Activated T-cell treated with anti-CD3 and anti-CD28 coated beads, Interleukin-2, amount 50 U/mL, for 1 hour (primary cell): ENCODE results near the gene EML6.

Source experiments
- DNase-seq: peaks from one replicate; pipeline ENCODE4 v3.0.0-alpha.2; 2020

The EML6 gene

DNA sequence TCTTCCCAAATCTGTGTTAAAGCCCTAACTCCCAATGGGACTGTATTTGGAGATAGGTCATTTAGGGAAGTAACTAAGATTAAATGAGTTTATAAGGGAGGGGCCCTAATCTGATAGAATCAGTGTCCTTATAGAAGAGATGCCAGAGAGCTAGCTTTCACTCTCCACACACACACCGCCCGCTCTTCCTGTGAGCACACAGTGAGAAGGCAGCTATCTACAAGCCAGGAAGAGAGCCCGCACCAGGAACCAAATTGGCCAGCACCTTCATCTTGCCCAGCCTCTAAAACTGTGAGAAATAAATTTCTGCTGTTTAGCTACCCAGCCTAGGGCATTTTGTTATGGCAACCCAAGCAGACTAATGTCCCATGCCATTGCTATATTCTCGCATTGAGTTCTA, 201.6 kb downstream of the EML6 start:
- DNase-seq, result no peak

DNA sequence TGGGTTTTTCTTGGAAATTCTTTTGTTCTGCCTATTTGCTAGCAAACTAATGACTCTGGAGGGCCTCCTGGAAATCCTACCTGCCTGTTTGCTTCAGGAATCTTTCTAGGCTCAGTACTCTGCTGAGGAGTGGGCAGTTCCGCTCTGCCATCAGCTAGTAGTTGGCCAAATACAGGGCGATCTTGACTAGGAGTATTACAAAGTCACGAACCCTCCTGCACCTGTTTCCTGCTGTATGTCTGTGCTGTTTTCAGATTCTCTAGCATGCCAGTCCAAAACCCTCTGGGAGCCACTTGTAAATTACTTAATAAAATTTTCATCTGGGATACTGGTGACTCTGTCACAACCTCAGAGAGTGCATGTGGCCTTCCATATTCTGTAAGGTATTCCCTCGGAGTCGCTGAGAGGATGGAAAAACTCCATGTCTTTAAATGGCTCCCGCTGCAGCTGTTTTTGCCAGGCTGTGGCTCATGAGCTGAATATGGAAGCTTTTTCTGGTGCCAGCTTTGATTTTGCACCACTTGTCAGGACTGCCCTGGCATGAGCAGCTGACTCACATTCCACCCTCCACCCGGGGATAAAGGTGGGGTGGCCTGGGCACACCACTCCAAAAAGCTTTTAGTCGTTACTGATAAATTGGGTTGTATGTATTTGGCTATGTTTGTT, 203.8 kb downstream of the EML6 start:
- DNase-seq, result no peak

DNA sequence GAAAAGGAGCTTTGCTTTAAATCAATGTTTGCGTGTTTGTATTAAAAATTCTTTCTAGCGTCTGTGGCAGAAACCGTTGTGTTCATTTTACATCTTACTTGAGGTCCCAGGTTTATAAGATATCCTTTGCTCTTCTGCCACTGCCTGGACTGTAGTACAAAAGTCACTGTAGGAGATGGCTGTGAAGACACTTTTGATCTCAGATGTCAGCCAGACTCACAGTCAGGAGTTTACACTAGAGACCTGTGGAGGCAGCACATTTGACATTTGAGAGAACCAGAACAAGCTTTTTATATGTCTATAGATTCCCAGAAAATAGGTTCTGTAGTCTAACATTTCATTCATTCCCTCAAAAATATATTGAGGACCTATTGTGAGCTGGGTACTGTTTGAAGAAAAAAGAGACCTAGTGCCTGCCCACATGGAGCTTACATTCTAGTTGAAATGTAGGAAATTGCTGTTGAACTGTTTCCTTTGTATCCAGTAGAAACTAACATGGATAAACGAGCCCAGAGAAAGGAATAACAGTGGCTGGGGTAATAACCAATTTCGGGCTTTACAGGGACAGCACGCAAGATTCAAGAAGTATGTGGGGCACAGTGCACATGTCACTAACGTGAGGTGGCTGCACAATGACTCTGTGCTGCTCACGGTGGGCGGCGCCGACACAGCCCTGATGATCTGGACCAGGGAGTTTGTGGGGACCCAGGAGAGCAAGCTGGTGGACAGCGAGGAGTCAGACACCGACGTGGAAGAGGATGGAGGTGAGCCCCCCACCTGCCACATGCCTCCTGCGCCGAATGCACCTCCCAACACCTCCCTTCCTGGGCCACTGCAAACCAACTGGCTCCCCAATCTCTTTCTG, 204.5 kb downstream of the EML6 start:
- DNase-seq, result no peak

DNA sequence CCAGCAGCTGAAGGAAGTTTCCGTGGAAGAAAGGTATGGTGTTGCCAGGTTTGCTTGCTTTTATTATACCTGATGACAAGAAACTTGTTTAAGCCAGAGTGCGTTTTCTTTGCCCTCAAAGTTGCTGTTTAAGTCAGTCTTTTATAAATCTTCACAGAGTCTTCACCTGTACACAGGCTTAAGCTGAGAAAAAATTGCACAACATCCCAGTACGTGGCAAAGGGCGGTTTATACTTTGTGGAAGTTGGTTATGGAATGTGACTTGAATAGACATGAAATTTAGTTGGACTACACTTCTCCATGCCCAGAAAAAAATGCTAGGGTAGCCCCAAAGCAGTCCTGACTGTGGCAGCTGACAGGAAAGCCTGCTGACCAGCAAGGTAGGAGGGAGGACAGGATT, 205.3 kb downstream of the EML6 start:
- DNase-seq, result no peak

DNA sequence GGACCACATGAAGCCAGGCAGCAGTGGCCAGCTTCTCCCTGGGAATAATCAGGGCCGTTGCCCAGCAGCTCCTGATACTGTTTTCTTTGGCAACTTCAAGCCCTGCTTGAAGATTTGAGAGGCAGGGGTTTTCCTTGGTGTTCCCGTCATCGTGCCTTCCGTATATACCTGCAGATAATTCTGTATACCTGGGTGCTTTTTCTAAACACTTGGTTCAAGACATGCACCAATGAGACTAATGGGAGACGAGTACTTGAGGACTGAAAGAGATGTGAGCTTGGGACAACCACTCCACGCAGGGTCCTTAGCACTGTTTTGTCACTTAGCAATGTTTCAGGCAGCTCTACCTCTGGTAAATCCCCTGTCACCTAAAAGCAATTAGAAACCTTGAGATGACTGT, 208.0 kb downstream of the EML6 start:
- no peak for DNase-seq

DNA sequence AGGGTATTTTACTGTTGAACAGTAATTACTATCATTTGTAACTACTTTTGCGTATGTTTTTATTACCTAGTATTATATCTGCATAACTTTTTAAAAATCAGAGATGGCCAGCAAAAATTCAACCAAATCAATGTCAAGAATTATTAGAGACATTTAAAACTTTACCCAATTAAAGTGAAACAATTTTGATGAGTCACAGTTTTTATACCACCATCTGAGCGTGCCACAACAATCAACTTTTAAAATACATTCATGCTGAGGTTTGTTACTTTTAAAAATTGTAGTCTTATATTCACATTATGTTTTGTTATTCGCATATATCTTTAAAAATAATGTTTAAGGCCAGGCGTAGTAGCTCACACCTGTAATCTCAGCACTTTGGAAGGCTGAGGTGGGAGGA, 211.9 kb downstream of the EML6 start:
- no peak for DNase-seq

DNA sequence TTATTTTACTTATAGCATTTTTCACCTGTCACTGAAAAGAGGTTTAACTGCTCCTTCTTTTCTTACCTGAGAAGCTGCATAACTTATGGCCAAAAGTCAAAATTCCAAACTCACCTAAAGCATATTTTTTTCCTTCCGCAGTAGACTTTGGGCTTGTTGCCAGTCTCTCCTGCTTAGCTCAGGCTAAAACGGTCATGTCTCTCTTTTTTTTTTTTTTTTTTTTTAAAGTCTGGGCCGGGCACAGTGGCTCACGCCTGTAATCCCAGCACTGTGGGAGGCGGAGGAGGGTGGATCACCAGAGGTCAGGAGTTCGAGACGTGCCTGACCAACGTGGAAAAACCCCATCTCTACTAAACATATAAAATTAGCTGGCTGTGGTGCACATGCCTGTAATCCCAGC, 213.3 kb downstream of the EML6 start:
- DNase-seq, result no peak

DNA sequence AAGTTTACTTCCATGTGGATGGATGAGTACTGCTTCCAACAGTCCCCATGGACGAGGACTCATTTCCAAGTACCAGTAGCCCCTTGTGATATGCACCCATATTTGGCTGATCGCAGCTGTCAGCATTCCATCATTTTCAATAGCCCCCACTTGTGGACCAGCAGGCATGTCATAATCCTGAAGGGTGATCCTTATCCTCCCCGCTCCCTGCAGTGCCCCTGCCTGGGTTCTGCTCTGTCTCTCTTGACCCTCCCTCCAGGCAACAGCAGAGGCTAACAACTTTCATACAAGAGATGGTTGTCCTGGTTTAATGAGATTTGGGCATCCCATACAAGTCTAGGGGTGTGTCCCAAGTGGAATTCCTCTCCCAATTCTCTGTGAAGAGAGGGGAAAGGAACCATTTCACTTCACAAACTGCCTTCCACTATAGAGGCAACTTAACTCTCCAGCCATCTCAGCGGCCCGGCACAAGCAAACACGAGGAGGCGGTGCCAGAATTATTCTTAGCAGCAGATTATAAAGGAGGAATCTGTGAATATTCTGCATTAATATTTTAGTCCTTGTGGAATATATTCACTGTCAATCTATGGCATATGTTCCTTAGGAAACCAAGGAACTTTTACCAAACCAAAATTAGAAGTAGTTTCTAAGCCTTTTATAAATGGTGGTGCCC, 216.1 kb downstream of the EML6 start:
- no peak for DNase-seq

DNA sequence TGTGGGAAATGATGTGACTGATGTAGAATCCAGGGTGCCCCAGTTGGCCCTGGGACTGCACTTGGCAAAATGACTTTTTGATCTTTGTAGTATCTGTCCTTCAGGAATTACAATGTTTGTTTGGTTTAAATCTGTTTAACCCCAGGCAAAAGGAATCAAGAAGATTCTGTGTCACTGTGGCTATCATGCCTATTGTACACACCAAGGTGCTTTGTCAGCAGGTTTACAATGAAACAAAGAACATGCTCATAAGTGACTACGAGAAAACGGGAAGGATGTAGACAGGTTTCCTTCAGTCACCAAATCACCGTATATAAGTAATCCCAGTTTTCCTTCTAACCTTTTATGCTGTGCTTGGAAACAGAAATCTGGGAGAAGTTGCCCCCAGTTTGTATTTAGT, 217.3 kb downstream of the EML6 start:
- DNase-seq, result no peak

DNA sequence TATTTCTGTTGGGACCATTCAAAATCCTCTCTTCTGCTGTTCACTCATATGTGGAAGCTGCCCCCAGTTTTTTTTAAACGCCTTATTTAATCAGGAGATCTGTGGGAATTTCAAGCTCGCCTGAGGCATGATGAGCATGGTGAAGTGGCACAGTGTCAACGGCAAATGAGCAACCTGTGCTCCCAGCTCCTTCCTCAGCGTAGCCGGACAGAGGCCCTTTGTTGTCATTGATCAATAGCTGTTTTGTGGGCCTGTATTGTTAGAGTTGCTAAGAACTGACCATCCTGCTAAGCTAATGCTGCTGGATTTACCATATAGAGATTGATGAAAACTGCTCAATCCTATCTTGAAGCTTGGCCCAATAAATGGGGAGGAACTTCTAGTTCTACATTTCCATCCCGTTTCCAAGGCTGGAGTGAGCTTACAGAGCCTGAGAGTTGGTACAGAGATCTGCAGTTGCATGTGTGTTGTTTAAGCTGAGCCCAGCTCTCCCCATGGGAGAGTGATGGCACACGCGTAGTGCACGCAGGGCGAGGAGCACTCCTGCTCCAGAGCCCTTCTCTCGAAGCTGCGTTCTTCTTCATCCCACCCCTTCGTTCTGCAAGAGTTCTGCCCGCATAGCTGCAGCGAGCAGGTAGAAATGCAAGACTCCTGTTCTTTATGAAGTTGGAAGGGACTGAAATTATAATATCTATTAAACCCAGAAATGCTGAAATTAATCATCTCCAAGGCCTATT, 218.0 kb downstream of the EML6 start:
- no peak for DNase-seq

DNA sequence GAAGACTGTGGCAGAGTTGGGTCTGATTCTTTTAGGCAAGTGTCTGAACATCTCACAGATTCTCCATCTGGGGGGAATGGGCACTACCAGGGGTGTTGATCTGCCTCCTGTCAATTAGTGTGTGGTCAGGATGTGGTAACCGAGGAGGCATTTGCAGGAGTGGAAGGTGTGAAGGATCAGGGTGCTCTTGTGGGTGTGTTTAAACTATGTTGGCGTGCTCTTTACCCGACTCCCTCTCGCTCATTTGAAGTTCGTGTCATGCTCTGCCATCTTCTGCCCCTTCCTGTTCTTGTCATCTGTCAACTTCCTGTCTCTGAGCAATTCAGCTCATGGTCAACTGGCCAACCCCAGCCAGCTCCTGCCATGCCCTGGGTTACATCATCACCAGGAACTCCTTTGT, 218.9 kb downstream of the EML6 start:
- DNase-seq, result no peak

DNA sequence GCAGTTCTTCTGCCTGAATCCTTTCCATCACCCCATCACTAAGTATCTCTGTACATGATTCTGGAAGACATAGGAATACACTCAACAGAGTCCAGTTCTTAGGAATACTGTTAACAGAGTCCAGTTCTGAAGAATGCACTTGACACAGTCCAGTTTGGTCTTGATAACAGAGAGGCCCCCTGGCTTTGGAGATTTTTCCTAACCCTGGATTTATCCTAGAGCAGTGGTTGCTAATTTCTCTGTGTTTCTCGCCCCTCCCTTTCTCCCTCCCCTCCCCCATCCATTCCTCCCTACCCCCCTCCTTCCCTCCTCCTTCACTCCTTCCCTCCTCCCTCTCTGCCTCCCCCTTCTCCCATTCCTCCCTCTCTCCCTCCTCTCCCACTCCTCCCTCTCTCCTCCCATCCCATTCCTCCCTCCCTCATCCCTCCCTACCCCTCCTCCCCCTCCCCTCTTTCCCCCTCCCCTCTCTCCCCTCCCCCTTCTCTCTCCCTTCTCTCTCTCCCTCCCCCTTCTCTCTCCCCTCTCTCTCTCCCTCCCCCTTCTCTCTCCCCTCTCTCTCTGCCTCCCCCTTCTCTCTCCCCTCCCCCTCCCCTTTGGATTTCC, 221.4 kb downstream of the EML6 start:
- no peak for DNase-seq

DNA sequence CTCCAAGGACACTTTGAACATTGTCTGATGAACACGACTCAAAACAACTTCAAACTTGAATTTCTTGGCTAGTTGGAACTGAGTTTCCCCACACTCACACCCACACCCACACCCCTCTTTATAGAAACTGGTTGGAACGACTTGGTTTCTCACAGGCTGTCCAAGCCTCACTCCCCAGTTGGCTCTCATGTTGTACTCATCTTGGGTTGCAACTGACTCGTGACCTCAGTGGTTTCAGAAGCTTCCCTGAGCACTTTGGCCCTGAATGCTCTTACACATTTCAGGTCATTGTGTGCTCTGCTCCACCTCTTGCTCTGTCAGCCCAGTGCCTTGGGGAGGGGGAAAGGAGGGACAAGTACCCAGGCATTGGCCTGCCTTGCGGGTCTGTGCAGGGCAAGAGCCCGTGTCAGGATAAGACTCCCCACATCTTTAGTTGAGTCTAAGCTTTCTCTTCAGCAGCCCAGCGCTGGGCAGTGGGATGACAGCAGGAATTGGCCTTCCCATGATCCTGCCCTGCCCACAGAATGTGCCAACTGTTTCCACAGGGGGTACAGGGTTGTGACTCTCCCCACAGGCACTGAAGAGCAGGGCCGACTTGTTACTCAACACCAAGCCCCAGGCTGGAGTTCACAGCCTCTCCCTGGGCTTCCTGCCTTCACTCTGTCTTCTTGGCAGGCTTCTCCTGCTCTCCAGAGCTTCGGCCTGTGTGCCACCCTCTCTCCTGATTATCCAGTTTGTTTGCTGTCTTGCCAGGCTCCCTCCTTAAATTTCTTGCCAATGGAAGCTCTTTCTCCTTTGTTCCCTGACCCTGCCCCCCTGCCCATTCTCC, 222.1 kb downstream of the EML6 start:
- DNase-seq, result no peak

DNA sequence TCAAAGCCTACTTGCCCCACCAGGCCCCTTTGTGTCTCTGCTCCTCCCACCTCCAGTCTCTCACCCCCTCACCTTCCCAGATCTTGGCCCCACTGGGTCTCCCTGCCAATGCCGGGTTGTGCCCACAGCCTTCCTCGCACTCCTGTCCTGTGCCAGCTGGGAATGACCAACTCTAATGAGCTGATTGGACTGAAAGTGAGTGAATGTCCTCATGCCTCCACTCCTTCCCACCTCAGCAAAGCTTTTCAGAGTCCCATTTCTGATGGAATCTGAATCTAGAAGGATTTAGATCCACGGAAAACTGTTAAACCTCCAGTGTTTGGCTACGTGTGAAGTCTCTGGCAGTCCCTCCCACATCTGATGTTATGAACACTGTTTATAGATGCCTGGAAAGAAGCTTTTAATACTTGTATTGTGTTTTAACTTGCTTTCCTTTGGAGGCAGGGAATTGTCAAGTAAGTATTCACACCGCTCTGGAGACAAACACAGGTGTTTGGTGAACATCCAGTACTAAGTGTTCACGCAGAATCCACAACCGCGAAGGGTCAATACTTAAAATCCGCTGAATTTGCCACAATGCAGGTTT, 222.9 kb downstream of the EML6 start:
- DNase-seq, result no peak

DNA sequence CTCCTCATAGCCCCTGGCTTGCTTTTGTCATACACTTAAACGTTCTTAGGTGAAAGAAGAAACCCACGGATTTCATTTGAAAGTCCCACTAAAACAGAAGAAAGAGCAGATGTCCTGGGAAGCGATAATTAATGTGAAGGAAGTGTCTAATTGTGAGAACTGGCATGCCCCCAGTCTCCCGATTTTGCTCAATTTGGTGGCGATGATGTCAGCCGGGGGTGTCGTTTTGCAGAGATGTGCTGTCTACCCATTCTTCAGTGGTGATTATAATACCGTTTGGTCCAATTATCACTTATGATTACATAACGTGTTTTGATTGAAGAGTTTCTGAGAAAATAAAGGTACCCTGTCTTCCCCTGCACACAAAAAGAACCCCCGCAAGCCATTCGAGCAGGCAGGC, 223.7 kb downstream of the EML6 start:
- DNase-seq, result no peak

DNA sequence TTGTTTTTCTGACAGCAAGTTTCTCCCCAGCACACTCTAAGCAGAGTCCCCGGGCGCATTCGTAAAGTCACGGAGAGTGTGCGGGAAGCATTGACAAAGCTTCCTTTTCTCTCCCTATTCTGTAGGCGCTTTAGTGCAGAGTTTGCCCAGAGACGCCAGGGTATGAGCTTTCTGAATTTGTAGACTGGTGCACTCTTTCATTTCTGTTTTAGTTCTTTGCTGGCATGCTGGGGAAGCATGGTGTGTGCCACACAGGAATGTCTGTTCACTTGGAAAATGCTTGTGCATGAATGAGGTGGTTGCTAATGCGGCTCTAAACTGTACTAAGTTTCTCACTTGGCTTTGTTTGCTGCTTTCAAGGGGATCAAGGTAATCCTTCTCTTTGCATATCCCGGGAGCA, 224.2 kb downstream of the EML6 start:
- DNase-seq, result no peak

DNA sequence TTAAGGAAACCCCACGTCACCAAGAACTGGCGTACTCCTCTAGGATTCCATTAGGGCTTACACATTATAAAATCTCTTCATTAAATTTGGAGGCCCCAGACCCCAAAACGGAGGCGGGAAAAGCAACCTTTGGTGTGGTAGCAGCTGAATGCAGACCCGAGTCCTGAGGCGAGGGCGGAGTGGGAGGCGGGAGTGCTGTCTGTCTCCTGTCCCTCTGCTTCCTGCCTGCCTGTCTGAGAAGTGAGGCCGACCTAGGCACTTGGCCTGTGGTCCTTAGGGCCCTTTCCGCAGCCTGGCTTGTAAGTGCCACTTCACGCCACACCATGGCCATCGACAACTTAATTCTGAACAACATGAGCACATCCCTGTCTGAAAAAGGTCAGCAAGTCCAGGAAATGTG, 224.7 kb downstream of the EML6 start:
- no peak for DNase-seq

DNA sequence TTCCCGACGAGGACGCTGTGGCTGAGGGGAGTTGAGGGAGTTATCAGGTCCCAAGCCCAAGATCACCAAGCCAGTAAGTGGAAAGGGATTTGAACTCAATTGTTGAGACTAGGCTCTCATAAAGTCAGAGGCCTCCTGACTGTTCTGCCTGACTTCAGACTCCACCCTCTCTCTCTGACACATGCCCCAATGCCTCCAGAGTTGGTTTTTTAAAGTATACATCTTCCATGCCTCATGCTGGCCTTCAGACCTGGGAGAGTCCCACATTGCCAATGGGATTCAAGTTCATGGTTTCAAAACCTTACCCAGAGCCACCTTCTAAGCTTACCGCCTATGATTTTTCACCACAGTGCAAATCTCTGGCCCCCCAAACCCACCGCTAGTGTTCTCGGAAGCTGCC, 226.0 kb downstream of the EML6 start:
- no peak for DNase-seq

DNA sequence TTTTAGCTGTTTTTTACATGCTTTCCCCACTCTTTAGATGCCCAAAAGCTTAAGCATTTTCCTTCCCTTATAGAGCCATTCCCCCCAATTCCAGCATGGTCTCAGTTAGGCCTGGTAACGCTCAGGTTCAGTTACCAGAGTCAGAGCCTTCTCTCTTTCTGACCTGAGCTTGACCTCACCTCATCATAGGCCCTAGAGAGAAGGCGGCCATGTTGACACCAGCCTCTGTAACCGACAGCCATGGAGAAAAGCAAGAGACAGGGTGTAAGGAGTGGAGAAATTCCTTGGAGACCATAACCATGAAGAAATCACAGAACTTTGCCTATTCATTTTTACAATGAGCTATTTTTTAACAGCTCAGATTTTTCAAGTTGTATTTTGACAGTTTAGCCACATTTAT, 227.3 kb downstream of the EML6 start:
- DNase-seq, result no peak

DNA sequence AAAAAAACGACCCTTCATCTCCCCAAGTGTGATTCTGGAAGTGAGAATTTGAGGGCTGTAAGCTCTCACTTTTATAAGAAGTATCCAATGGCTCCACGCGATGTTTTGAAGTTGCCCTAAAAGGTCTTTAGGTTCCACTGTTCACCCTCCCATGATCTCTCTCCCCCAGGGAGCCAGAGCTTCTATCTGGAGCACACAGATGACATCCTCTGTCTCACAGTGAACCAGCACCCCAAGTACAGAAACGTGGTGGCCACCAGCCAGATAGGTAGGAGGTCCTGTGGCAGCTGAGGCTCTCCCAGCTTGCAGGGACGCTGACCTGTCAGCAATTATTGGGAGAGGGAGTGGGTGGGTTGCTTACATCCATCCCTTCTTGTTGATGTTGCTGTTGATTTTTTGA, 229.0 kb downstream of the EML6 start:
- no peak for DNase-seq

DNA sequence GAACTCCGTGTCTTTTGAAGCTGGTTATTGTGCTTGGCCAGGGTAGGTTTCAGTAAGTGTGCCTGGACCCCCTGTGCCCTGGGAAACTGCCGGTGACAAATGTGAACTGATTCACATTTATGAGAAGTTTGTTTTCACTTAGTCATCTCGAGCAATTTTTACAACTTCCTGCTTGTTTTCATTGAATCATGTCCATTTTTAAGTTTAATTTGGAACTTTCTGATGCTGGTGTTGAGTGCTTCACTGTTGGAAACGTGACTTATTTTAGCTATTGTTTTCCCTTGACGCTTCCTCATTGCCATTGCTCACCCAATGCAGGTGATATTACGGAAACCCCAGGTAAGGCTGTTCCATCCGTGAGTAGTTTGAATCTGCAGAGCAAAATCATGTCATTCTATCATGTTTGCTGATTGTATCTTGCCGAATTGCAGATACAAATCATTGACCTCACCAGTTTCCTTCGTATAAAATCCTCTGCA, 229.6 kb downstream of the EML6 start:
- DNase-seq, result no peak

DNA sequence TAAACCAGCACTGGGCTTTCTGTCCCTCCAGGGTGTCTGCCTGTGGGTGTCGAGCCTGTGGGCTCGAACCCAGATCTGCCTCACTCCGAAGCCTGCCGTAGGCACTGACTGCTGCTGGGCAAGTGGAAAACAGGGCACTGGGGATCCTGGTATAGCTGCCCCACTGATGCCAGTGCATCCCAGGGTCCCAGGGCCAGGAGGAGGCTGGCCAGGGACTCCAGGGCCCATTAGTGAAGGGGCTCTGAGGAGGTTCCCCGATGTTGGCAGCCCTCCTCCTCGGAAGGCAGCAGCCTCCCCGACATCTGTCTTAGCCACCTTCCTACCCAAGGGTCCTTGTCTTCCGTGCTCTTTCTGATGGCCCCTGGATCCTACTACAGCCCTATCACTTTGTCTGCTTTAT, 230.7 kb downstream of the EML6 start:
- no peak for DNase-seq
